Tibial nerve (tissue), 4 donors: ENCODE results near the gene GRM1. TPM values are rescaled to one million over a fixed set of nuclear protein-coding genes. Genes with fewer than 3 reads are reported as not detected.

Experiments used
- DNase-seq, 2 donors: peaks; one replicate each; pipeline ENCODE4 v3.0.0-alpha.2; 2019; ENCODE audit warnings: low spot score in 2 of 2
- H3K27ac ChIP-seq, 4 donors: fragments of 200-600 bp; sonication (generic) in 3 of 4; one replicate each; pipeline ENCODE4 v1.5.1; 2017 to 2019; ENCODE audit warnings: mild to moderate bottlenecking in 1 of 4
- H3K27me3 ChIP-seq, 2 donors: fragments of 200-600 bp; sonication (generic) in 1 of 2; one replicate each; pipeline versions ENCODE4 v1.5.1 to v1.6.0; 2017 to 2019
- H3K36me3 ChIP-seq, 3 donors: fragments of 200-600 bp; sonication (generic); one replicate each; pipeline ENCODE4 v1.5.1; 2018 to 2019
- H3K4me1 ChIP-seq, 4 donors: fragments of 200-600 bp; sonication (generic) in 3 of 4; one replicate each; pipeline ENCODE4 v1.5.1; 2017 to 2019
- H3K4me3 ChIP-seq, 4 donors: fragments of 200-600 bp; sonication (generic) in 3 of 4; one replicate each; pipeline ENCODE4 v1.5.1; 2017 to 2019; ENCODE audit warnings: mild to moderate bottlenecking in 1 of 4, moderate library complexity in 1 of 4
- H3K9me3 ChIP-seq, 4 donors: fragments of 200-600 bp; sonication (generic) in 3 of 4; one replicate each; pipeline ENCODE4 v1.5.1; 2017 to 2019
- EP300 ChIP-seq, 2 donors: sonication (generic); formaldehyde crosslinking; IDR thresholded peaks; one replicate each; pipeline ENCODE4 v1.6.1; 2017; ENCODE audit warnings: antibody characterized with exemption in 2 of 2, mild to moderate bottlenecking in 1 of 2
- POLR2A ChIP-seq, 2 donors: fragments of 450-650 bp; IDR thresholded peaks; one replicate each; pipeline ENCODE4 v1.6.1; 2017; ENCODE audit warnings: antibody characterized with exemption in 2 of 2, mild to moderate bottlenecking in 2 of 2, moderate library complexity in 2 of 2
- WGBS, 2 donors: methylation state at CpG; one replicate each; pipeline ENCODE4 v1.1.5; 2018; 5-methylcytosine and 5-hydroxymethylcytosine counted together
- total RNA-seq, 4 donors: library from RNA; depleted of rRNA; stranded (reverse); fragments of >200 nt; gene quantifications; one replicate each; pipeline ENCODE4 v1.1.0, GENCODE V29; 2016
- TF ChIP-seq, protein P1 (sequence below), 5 experiments: fragments of 200-600 bp in 3 of 5; fragments of 450-650 bp in 2 of 5; sonication (generic) in 3 of 5; IDR thresholded peaks; one replicate each; pipeline ENCODE4 v1.5.1; 2016 to 2019; ENCODE audit warnings: antibody characterized with exemption in 5 of 5, mild to moderate bottlenecking in 3 of 5, moderate library complexity in 2 of 5

The GRM1 gene
- total RNA-seq, 4 donors from 2014 or later, result 0.30 to 0.63 (median 0.44) TPM; not detected in 1

GRCh38 chr6:146310628-146311027, 281.8 kb downstream of the GRM1 start:
- 69 to 93% methylated on average over 2 of the region's 2 CpGs for WGBS, 2 donors
- Histone ChIP-seq H3K36me3 (no peaks in the 10 kb centered on the region), H3K27me3 (no peaks in the 10 kb centered on the region), H3K9me3 (no peaks in the 10 kb centered on the region), H3K27ac (no peak overlapping the region), H3K4me1 (no peaks in the 10 kb centered on the region), H3K4me3 (no peak overlapping the region)
- no peak for DNase-seq
- TF ChIP-seq EP300 (IDR thresholded peaks at IDR 0.05) (no peak), POLR2A (IDR thresholded peaks at IDR 0.05) (no peak)
- TF ChIP-seq, protein P1, sequence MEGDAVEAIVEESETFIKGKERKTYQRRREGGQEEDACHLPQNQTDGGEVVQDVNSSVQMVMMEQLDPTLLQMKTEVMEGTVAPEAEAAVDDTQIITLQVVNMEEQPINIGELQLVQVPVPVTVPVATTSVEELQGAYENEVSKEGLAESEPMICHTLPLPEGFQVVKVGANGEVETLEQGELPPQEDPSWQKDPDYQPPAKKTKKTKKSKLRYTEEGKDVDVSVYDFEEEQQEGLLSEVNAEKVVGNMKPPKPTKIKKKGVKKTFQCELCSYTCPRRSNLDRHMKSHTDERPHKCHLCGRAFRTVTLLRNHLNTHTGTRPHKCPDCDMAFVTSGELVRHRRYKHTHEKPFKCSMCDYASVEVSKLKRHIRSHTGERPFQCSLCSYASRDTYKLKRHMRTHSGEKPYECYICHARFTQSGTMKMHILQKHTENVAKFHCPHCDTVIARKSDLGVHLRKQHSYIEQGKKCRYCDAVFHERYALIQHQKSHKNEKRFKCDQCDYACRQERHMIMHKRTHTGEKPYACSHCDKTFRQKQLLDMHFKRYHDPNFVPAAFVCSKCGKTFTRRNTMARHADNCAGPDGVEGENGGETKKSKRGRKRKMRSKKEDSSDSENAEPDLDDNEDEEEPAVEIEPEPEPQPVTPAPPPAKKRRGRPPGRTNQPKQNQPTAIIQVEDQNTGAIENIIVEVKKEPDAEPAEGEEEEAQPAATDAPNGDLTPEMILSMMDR (IDR thresholded peaks at IDR 0.05), result no peak

DNA sequence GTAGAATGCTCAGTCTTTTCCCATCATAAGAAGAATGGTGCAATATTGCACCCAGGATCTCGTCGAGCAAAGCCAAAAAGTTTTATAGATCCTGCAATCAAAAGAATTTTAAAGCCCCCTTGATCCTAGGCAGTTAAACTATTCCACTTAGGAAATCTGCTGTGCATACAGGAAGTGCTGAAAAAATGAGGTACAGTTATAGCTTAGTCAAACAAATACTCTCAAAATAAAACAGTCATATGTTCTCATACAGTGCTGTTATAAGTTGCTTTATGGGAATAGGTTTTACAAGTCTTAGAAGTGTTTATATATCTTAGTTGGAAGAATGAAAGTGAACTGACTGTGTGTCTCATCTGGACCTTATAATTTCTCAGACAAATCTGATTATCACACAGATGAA, 282.2 kb downstream of the GRM1 start:
- Histone ChIP-seq H3K4me3 (no peak overlapping the region), H3K27me3 (no peaks in the 10 kb centered on the region), H3K4me1 (no peaks in the 10 kb centered on the region), H3K9me3 (no peaks in the 10 kb centered on the region), H3K27ac (no peak overlapping the region), H3K36me3 (no peaks in the 10 kb centered on the region)
- no peak for DNase-seq
- 68 to 73% methylated on average over 2 of the region's 2 CpGs for WGBS, 2 donors
- TF ChIP-seq EP300 (IDR thresholded peaks at IDR 0.05), result no peak
- TF ChIP-seq, protein P1 (IDR thresholded peaks at IDR 0.05), result no peak
- no peak for TF ChIP-seq POLR2A (IDR thresholded peaks at IDR 0.05)

DNA sequence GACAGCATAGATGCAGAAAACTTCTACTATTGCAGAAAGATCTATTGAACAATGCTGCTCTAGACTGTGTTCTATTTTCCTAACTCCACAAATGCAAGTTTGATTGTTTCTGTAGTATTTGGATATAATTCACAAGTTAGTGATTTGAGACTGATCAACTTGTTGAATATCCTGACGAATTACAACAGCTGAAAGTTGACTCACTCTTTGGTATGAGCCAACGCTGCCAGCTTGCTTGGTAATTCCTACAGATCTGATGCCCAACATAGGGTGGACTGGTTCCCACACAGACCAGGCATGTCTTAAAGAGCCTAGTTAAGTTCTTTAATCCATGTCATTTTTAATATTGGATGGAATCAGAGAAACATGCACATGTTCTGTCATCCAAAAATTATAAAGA, 283.7 kb downstream of the GRM1 start:
- Histone ChIP-seq H3K36me3 (no peaks in the 10 kb centered on the region), H3K4me1 (no peaks in the 10 kb centered on the region), H3K27me3 (no peaks in the 10 kb centered on the region), H3K4me3 (no peak overlapping the region), H3K9me3 (no peaks in the 10 kb centered on the region), H3K27ac (no peak overlapping the region)
- TF ChIP-seq POLR2A (IDR thresholded peaks at IDR 0.05), result no peak
- TF ChIP-seq, protein P1 (IDR thresholded peaks at IDR 0.05), result no peak
- no peak for TF ChIP-seq EP300 (IDR thresholded peaks at IDR 0.05)
- WGBS, 2 donors, result 84 to 91% methylated on average over 2 of the region's 2 CpGs
- DNase-seq, result no peak

GRCh38 chr6:146315381-146316174, 286.7 kb downstream of the GRM1 start:
- 43 to 53% methylated on average over 4 of the region's 4 CpGs for WGBS, 2 donors
- TF ChIP-seq EP300 (IDR thresholded peaks at IDR 0.05) (no peak), POLR2A (IDR thresholded peaks at IDR 0.05) (no peak)
- TF ChIP-seq, protein P1 (IDR thresholded peaks at IDR 0.05), result no peak

DNA sequence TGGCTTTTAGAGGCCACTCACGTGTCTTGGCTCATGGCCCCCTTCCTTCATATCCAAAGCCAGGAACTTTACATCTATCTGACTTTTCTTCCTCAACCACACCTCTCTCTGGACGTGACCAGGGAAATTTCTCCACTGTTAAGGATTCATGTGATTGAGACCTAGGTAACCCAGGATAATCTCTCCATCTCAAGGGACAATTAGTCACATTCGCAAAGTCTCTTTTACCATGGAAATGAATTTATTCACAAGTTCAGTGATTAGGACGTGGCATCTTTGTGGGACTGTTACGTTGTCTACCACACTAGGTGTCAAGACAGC, 287.3 kb downstream of the GRM1 start:
- no peaks in the 10 kb centered on the region for H3K9me3 ChIP-seq
- TF ChIP-seq EP300 (IDR thresholded peaks at IDR 0.05), result no peak
- TF ChIP-seq, protein P1 (IDR thresholded peaks at IDR 0.05), result no peak
- no peak for TF ChIP-seq POLR2A (IDR thresholded peaks at IDR 0.05)
- no peak for DNase-seq
- no peaks in the 10 kb centered on the region for H3K4me1 ChIP-seq
- no peaks in the 10 kb centered on the region for H3K36me3 ChIP-seq
- 70 to 75% methylated on average over 5 of the region's 5 CpGs for WGBS, 2 donors
- no peak overlapping the region for H3K27ac ChIP-seq
- no peak overlapping the region for H3K4me3 ChIP-seq
- no peaks in the 10 kb centered on the region for H3K27me3 ChIP-seq

More at GRCh38 chr6:146315381-146316174, 286.7 kb downstream of the GRM1 start:
- no peaks in the 10 kb centered on the region for H3K27me3 ChIP-seq
- H3K36me3 ChIP-seq, result no peaks in the 10 kb centered on the region
- no peaks in the 10 kb centered on the region for H3K4me1 ChIP-seq
- DNase-seq, result no peak
- H3K4me3 ChIP-seq, result no peak overlapping the region
- H3K27ac ChIP-seq, result no peak overlapping the region
- H3K9me3 ChIP-seq, result no peaks in the 10 kb centered on the region
